ENCODE results near the gene ALK.

The ALK gene

GRCh38 chr2:29220506-29221270 is 700.7 kb downstream of the ALK start:
- DNase-seq (ENCODE audit: extremely low read depth, low read depth) = no peak
- no peak for TF ChIP-seq CTCF (IDR thresholded peaks at IDR 0.05; ENCODE audit: low read depth, low read length)

- no peak for DNase-seq (ENCODE audit: extremely low read depth, low read depth)
- TF ChIP-seq CTCF (IDR thresholded peaks at IDR 0.05; ENCODE audit: low read depth, low read length) = no peak
Measured at GRCh38 chr2:29219374-29219773, 702.0 kb downstream of the ALK start.

GRCh38 chr2:29218550-29219125 is 702.7 kb downstream of the ALK start:
- no peak for TF ChIP-seq CTCF (IDR thresholded peaks at IDR 0.05; ENCODE audit: low read depth, low read length)

GRCh38 chr2:29218071-29218470 is 703.3 kb downstream of the ALK start:
- no peak for DNase-seq (ENCODE audit: extremely low read depth, low read depth)
- no peak for TF ChIP-seq CTCF (IDR thresholded peaks at IDR 0.05; ENCODE audit: low read depth, low read length)

More at GRCh38 chr2:29218550-29219125, 702.7 kb downstream of the ALK start:
- no peak for DNase-seq (ENCODE audit: extremely low read depth, low read depth)

- no peak for DNase-seq (ENCODE audit: extremely low read depth, low read depth)
- TF ChIP-seq CTCF (IDR thresholded peaks at IDR 0.05; ENCODE audit: low read depth, low read length) = no peak
Measured at GRCh38 chr2:29216609-29216909, 704.8 kb downstream of the ALK start.

- DNase-seq (ENCODE audit: extremely low read depth, low read depth) = no peak
Measured at GRCh38 chr2:29215739-29216608, 705.4 kb downstream of the ALK start.

More at GRCh38 chr2:29215739-29216608, 705.4 kb downstream of the ALK start:
- no peak for TF ChIP-seq CTCF (IDR thresholded peaks at IDR 0.05; ENCODE audit: low read depth, low read length)

Measured in AG09319 (cell line).